HepG2 (cell line): ENCODE data around the gene AMBRA1. TPM values are rescaled to one million over a fixed set of nuclear protein-coding genes. Genes with fewer than 3 reads are reported as not detected.

Experiments used
- GTF2F1 ChIP-seq: fragments of 150-350 bp; IDR thresholded peaks from 2 replicates; pipeline ENCODE4 v1.6.1; 2014; ENCODE audit warnings: low read length
- IRF2 ChIP-seq: IDR thresholded peaks from 2 replicates; pipeline ENCODE4 v1.6.1; 2018; ENCODE audit warnings: missing genetic modification reagents, missing compliant biosample characterization
- MEIS1 ChIP-seq: sonication (generic); formaldehyde crosslinking; IDR thresholded peaks from 2 replicates; pipeline ENCODE4 v1.9.0; 2021; ENCODE audit warnings: mild to moderate bottlenecking, missing genetic modification reagents, moderate library complexity, borderline replicate concordance
- MXD1 ChIP-seq: sonication (generic); formaldehyde crosslinking; IDR thresholded peaks from 2 replicates; pipeline ENCODE4 v1.4.0; 2020; ENCODE audit warnings: mild to moderate bottlenecking, missing genetic modification reagents
- NFYB ChIP-seq: sonication (generic); formaldehyde crosslinking; IDR thresholded peaks from 2 replicates; pipeline ENCODE4 v1.4.0; 2020; ENCODE audit warnings: missing genetic modification reagents
- PHF21A ChIP-seq: sonication (generic); formaldehyde crosslinking; IDR thresholded peaks from 2 replicates; pipeline ENCODE4 v1.5.0; 2020; ENCODE audit warnings: mild to moderate bottlenecking, missing genetic modification reagents
- PREB ChIP-seq: sonication (generic); formaldehyde crosslinking; IDR thresholded peaks from 2 replicates; pipeline ENCODE4 v1.4.0; 2020; ENCODE audit warnings: missing genetic modification reagents
- REL ChIP-seq: sonication (generic); formaldehyde crosslinking; conservative IDR thresholded peaks from 2 replicates; pipeline ENCODE4 v1.8.0; 2022; ENCODE audit warnings: mild to moderate bottlenecking, missing genetic modification reagents, moderate library complexity
- SAP130 ChIP-seq: IDR thresholded peaks from 2 replicates; pipeline ENCODE4 v1.6.1; 2016; ENCODE audit warnings: low read depth
- SOX5 ChIP-seq: IDR thresholded peaks from 2 replicates; pipeline ENCODE4 v1.6.1; 2016; ENCODE audit warnings: borderline replicate concordance
- THAP11 ChIP-seq: IDR thresholded peaks from 2 replicates; pipeline ENCODE4 v1.6.1; 2016; ENCODE audit warnings: missing biosample characterization, missing genetic modification reagents
- YEATS2 ChIP-seq: sonication (generic); formaldehyde crosslinking; IDR thresholded peaks from 2 replicates; pipeline ENCODE4 v1.4.0; 2020; ENCODE audit warnings: missing genetic modification reagents, borderline replicate concordance
- ZBTB1 ChIP-seq: sonication (generic); formaldehyde crosslinking; IDR thresholded peaks from 2 replicates; pipeline ENCODE4 v1.4.0; 2020; ENCODE audit warnings: missing genetic modification reagents, borderline replicate concordance
- ZFY ChIP-seq: sonication (generic); formaldehyde crosslinking; IDR thresholded peaks from 2 replicates; pipeline ENCODE4 v1.4.0; 2020; ENCODE audit warnings: missing genetic modification reagents
- ZNF121 ChIP-seq: sonication (generic); formaldehyde crosslinking; IDR thresholded peaks from 2 replicates; pipeline ENCODE4 v1.5.0; 2020; ENCODE audit warnings: mild to moderate bottlenecking, missing genetic modification reagents
- ZNF235 ChIP-seq: sonication (generic); formaldehyde crosslinking; IDR thresholded peaks from 2 replicates; pipeline ENCODE4 v1.8.1; 2023; ENCODE audit warnings: mild to moderate bottlenecking, missing genetic modification reagents, borderline replicate concordance
- ZNF362 ChIP-seq: sonication (generic); formaldehyde crosslinking; IDR thresholded peaks from 2 replicates; pipeline ENCODE4 v1.4.0; 2020; ENCODE audit warnings: missing genetic modification reagents, mild to moderate bottlenecking, borderline replicate concordance
- ZNF543 ChIP-seq: sonication (generic); formaldehyde crosslinking; IDR thresholded peaks from 2 replicates; pipeline ENCODE4 v1.4.0; 2020; ENCODE audit warnings: mild to moderate bottlenecking, missing genetic modification reagents
- ZNF546 ChIP-seq: sonication (generic); formaldehyde crosslinking; conservative IDR thresholded peaks from 2 replicates; pipeline ENCODE4 v1.8.1; 2023; ENCODE audit warnings: mild to moderate bottlenecking, missing genetic modification reagents
- ZNF572 ChIP-seq: sonication (generic); formaldehyde crosslinking; IDR thresholded peaks from 2 replicates; pipeline ENCODE4 v1.5.1; 2020; ENCODE audit warnings: mild to moderate bottlenecking, missing genetic modification reagents
- ZNF614 ChIP-seq: IDR thresholded peaks from 2 replicates; pipeline ENCODE4 v1.6.1; 2018; ENCODE audit warnings: missing biosample characterization, missing genetic modification reagents, inconsistent platforms, borderline replicate concordance
- ZNF710 ChIP-seq: sonication (generic); formaldehyde crosslinking; IDR thresholded peaks from 2 replicates; pipeline ENCODE4 v1.5.0; 2020; ENCODE audit warnings: mild to moderate bottlenecking, missing genetic modification reagents, borderline replicate concordance
- polyA plus RNA-seq, 8 experiments: library from polyadenylated mRNA; depleted of rRNA in 3 of 8; stranded (reverse) in 7 of 8; unstranded in 1 of 8; fragments of >200 nt; fragmentation: Illumina TruSeq in 4 of 8; extraction: Trizol in 4 of 8; gene quantifications; 2 replicates each; pipeline versions ENCODE4 v1.2.1 to v1.2.3, GENCODE V29; 2011 to 2016; ENCODE audit warnings: low read depth in 4 of 8, missing spikeins in 1 of 8, mixed read lengths in 1 of 8; ENCODE audit not compliant: insufficient read depth in 1 of 8
- total RNA-seq, 5 experiments: library from RNA; depleted of rRNA; stranded (reverse); fragments of >200 nt; fragmentation: Illumina TruSeq; extraction: Trizol; gene quantifications; 2 replicates each; pipeline ENCODE4 v1.2.3, GENCODE V29; 2016; ENCODE audit warnings: low read depth in 1 of 5
- TF ChIP-seq, protein P1 (sequence below): IDR thresholded peaks from 2 replicates; pipeline ENCODE4 v1.6.1; 2016; ENCODE audit warnings: low read depth, control low read depth
- TF ChIP-seq, protein P2 (sequence below): sonication (generic); formaldehyde crosslinking; IDR thresholded peaks from 2 replicates; pipeline ENCODE4 v1.4.0; 2020; ENCODE audit warnings: missing genetic modification reagents, borderline replicate concordance

The AMBRA1 gene
- total and polyA plus RNA-seq, 2 of the 13 experiments (the other 11 are each of a cell fraction or from before 2014, with no cell fraction given) = 15.7 to 26.0 TPM

DNA sequence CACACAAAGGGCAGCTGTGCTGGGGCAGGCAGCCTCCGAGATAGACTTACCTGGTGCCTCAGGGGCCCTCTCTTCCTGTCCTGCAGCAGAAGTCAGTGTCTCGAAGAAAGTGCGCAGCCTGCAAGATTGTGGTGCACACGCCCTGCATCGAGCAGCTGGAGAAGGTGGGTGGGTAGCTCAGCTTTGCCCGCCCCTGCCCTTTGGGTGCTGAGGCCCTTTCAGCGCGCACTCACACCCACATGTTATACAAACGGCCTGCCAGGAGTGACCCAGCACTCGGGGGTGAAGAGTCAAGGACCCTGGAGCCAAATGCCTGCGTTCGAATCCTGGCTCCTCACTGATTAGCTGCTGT lies 225.9 kb downstream of the AMBRA1 start (continued):
- TF ChIP-seq ZNF362 (CRISPR knock-in tag) = no peak
- TF ChIP-seq, protein P1, sequence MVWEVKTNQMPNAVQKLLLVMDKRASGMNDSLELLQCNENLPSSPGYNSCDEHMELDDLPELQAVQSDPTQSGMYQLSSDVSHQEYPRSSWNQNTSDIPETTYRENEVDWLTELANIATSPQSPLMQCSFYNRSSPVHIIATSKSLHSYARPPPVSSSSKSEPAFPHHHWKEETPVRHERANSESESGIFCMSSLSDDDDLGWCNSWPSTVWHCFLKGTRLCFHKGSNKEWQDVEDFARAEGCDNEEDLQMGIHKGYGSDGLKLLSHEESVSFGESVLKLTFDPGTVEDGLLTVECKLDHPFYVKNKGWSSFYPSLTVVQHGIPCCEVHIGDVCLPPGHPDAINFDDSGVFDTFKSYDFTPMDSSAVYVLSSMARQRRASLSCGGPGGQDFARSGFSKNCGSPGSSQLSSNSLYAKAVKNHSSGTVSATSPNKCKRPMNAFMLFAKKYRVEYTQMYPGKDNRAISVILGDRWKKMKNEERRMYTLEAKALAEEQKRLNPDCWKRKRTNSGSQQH (CRISPR knock-in tag) = no peak
- TF ChIP-seq, protein P2, sequence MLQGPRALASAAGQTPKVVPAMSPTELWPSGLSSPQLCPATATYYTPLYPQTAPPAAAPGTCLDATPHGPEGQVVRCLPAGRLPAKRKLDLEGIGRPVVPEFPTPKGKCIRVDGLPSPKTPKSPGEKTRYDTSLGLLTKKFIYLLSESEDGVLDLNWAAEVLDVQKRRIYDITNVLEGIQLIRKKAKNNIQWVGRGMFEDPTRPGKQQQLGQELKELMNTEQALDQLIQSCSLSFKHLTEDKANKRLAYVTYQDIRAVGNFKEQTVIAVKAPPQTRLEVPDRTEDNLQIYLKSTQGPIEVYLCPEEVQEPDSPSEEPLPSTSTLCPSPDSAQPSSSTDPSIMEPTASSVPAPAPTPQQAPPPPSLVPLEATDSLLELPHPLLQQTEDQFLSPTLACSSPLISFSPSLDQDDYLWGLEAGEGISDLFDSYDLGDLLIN (CRISPR knock-in tag) = 0 out of 2 replicates have a peak, but pooled peaks have one; percentile 24
- TF ChIP-seq SOX5 = no peak
- TF ChIP-seq ZBTB1 (CRISPR knock-in tag) = no peak
- 0 out of 2 replicates have a peak, but pooled peaks have one; percentile 22 for TF ChIP-seq MXD1 (CRISPR knock-in tag)
- no peak for TF ChIP-seq ZNF235
- no peak for TF ChIP-seq MEIS1 (CRISPR knock-in tag)
- no peak for TF ChIP-seq NFYB (CRISPR knock-in tag)
- TF ChIP-seq ZNF546 (CRISPR knock-in tag) = no peak
- peak; percentile 65; the same call in 1 of the 2 replicates for TF ChIP-seq ZNF710 (CRISPR knock-in tag)
- no peak for TF ChIP-seq SAP130 (CRISPR knock-in tag)
- no peak for TF ChIP-seq REL (CRISPR knock-in tag)
- TF ChIP-seq ZNF121 (CRISPR knock-in tag) = no peak
- TF ChIP-seq ZFY (CRISPR knock-in tag) = no peak
- TF ChIP-seq YEATS2 (CRISPR knock-in tag) = no peak
- no peak for TF ChIP-seq PHF21A (CRISPR knock-in tag)
- no peak for TF ChIP-seq ZNF543 (CRISPR knock-in tag)
- TF ChIP-seq THAP11 (CRISPR knock-in tag) = no peak
- TF ChIP-seq ZNF572 = peak; percentile 46; the same call in 1 of the 2 replicates
- TF ChIP-seq GTF2F1 = no peak
- no peak for TF ChIP-seq PREB
- TF ChIP-seq ZNF614 (CRISPR knock-in tag) = no peak
- no peak for TF ChIP-seq IRF2
